ENCODE measurements around the gene COL25A1. TPM values are rescaled to one million over a fixed set of nuclear protein-coding genes. Genes with fewer than 3 reads are reported as not detected.

The COL25A1 gene
- total RNA-seq, 1 experiment from 2014 or later, result not detected

- H3K27me3 ChIP-seq (ENCODE audit: control insufficient read depth, insufficient read depth, low read length), result no peaks in the 10 kb centered on the region
- ChIA-PET POLR2A (no interaction called here), CTCF (no interaction called here)
- TF ChIP-seq SIN3A (IDR thresholded peaks at IDR 0.05; ENCODE audit: borderline replicate concordance, insufficient read depth, low read depth, low read length) (no peak), REST (IDR thresholded peaks at IDR 0.05; ENCODE audit: insufficient read depth in 1 of 2, low read depth in 2 of 2, low read length in 1 of 2) (no peak), POLR2AphosphoS5 (IDR thresholded peaks at IDR 0.05; ENCODE audit: low read depth, low read length) (no peak), CTCF (IDR thresholded peaks at IDR 0.05) (no peak), TCF7L2 (IDR thresholded peaks at IDR 0.05; ENCODE audit: low read depth, low read length) (no peak)
- ATAC-seq (no peak), DNase-seq (ENCODE audit: low read depth, low spot score) (no peak)
- no peaks in the 10 kb centered on the region for H3K9me3 ChIP-seq (ENCODE audit: control insufficient read depth, insufficient read depth, low read depth, low read length)
- intact Hi-C loops (cut with micrococcal nuclease; ENCODE audit: unreplicated experiment) (no loop called here), in situ Hi-C loops (cut with HindIII; ENCODE audit: low pct_unique_long_range_greater_than_20kb, low sequenced_read_pairs) (no loop called here)
- BruUV-seq (replicated peaks), result no TSS peak
- H3K4me1 ChIP-seq (ENCODE audit: control insufficient read depth, insufficient read depth, low read length), result no peaks in the 10 kb centered on the region
- H3K36me3 ChIP-seq (ENCODE audit: control insufficient read depth, insufficient read depth, low read length), result no peaks in the 10 kb centered on the region
- no peak overlapping the region for H3K27ac ChIP-seq (ENCODE audit: low read length)
- no peak overlapping the region for H3K4me3 ChIP-seq (ENCODE audit: low read depth in 2 of 2, low read length in 2 of 2)
Observed at GRCh38 chr4:108926781-108927180, 375.7 kb downstream of the COL25A1 start.

GRCh38 chr4:108926061-108926460, 376.4 kb downstream of the COL25A1 start:
- DNase-seq (ENCODE audit: low read depth, low spot score) (no peak), ATAC-seq (no peak)
- CTCF ChIA-PET, result no interaction called here
- Histone ChIP-seq H3K27ac (ENCODE audit: low read length) (no peak overlapping the region), H3K27me3 (ENCODE audit: control insufficient read depth, insufficient read depth, low read length) (no peaks in the 10 kb centered on the region), H3K4me3 (ENCODE audit: low read depth in 2 of 2, low read length in 2 of 2) (no peak overlapping the region), H3K4me1 (ENCODE audit: control insufficient read depth, insufficient read depth, low read length) (no peaks in the 10 kb centered on the region), H3K36me3 (ENCODE audit: control insufficient read depth, insufficient read depth, low read length) (no peaks in the 10 kb centered on the region), H3K9me3 (ENCODE audit: control insufficient read depth, insufficient read depth, low read depth, low read length) (no peaks in the 10 kb centered on the region)
- POLR2A ChIA-PET, result no interaction called here
- TF ChIP-seq SIN3A (IDR thresholded peaks at IDR 0.05; ENCODE audit: borderline replicate concordance, insufficient read depth, low read depth, low read length), result no peak
- no peak for TF ChIP-seq TCF7L2 (IDR thresholded peaks at IDR 0.05; ENCODE audit: low read depth, low read length)
- TF ChIP-seq REST (IDR thresholded peaks at IDR 0.05; ENCODE audit: insufficient read depth in 1 of 2, low read depth in 2 of 2, low read length in 1 of 2), result no peak
- TF ChIP-seq POLR2AphosphoS5 (IDR thresholded peaks at IDR 0.05; ENCODE audit: low read depth, low read length), result no peak
- TF ChIP-seq CTCF (IDR thresholded peaks at IDR 0.05), result no peak
- in situ Hi-C loops (cut with HindIII; ENCODE audit: low pct_unique_long_range_greater_than_20kb, low sequenced_read_pairs) (no loop called here), intact Hi-C loops (cut with micrococcal nuclease; ENCODE audit: unreplicated experiment) (no loop called here)
- BruUV-seq (replicated peaks), result no TSS peak

Measured in Panc1 (cell line).